GM18507 (cell line): Measurements from ENCODE around the gene LLPH.

Source experiments
- DNase-seq: peaks from one replicate; pipeline ENCODE4 v3.0.0; 2011; ENCODE audit warnings: low read depth; ENCODE audit not compliant: insufficient read length; ENCODE audit errors: extremely low spot score
- FAIRE-seq: peaks from 2 replicates; lab custom pipeline; 2011; peaks lifted over from hg19 to GRCh38; lab: Jason Lieb, UNC

The LLPH gene

GRCh38 chr12:66144791-66145754, 14.5 kb upstream of the LLPH start:
- DNase-seq (no peak), FAIRE-seq (no peak)

DNA sequence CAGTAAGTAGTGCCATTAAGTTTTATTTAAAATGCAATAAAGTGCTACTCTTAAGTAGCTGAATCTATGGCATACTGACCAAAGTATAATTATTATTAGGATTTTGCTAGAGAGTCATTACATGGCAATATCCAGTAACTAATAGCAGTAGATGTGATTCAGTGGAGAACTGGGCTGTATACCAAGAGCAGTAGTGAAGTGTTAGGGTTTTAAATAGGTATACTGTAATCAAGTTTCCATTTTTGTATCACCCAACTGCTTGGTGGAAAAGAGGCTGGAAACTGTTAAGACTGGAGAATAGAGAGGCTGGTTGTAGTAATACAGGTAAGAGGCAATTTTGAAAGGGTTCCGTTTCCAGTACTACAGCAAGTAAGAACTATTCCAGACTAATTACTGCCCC, 13.3 kb upstream of the LLPH start:
- no peak for DNase-seq

DNA sequence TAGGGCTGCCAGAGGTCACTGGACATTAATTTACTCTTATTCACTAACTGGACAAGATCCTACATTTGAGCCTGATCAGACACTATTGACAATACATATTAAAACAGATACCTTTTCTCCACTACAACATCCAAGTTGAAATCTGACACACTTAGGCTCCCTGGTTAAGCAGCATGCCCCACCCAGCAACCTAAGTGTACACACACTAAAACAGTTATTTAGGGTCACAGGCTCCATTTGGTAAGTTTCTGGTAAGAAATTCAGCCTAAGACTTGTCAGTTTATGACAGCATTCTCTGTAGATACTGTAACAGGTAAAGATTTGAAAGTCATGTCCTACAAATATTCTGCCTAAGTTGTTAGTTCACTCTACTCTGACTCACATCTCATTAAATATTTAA, 12.3 kb upstream of the LLPH start:
- DNase-seq (no peak), FAIRE-seq (no peak)

More for the DNA sequence above, 13.3 kb upstream of the LLPH start:
- FAIRE-seq = no peak

GRCh38 chr12:66141299-66141698, 10.7 kb upstream of the LLPH start:
- DNase-seq = no peak
- no peak for FAIRE-seq

- FAIRE-seq (no peak), DNase-seq (no peak)
These were observed 10.2 kb upstream of the LLPH start for GRCh38 chr12:66140731-66141130.

GRCh38 chr12:66139328-66139727, 8.8 kb upstream of the LLPH start:
- DNase-seq = no peak
- FAIRE-seq = no peak

- FAIRE-seq = no peak
- DNase-seq = no peak
These were observed 7.4 kb upstream of the LLPH start for GRCh38 chr12:66137937-66138336.

- no peak for FAIRE-seq
- DNase-seq = no peak
These were observed 1.9 kb upstream of the LLPH start for GRCh38 chr12:66132408-66132807.

DNA sequence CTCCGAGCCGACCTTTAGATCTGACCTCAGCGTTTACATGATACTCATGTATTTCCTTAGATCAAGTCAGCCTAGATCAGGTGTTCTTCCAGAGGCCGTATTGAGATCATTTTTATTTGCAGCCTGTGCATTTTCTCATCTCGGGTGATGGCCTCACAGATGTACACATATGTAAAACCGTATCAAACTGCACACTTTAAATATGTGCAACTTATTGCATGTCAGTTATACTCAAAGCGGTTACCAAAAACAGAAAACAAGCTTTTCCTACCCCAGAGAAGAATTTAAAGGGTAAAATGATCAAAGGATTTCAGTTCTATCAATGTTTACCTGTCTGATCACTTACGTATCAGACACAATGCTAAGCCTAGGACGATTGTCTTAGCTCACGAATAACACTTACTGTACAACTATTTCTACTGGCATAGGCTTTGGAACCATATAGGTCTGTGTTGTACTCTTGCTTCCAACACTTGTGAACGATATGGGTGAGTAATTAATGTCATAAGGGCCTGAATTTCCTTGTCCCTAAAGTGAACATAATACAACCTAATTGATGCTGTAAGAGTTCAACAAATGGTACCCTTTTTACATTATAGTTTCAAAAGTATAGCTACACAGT, 628 bp upstream of the LLPH start:
- DNase-seq (no peak), FAIRE-seq (peak; percentile 36)

GRCh38 chr12:66129934-66130266, 650 bp downstream of the LLPH start:
- FAIRE-seq (no peak), DNase-seq (no peak)

DNA sequence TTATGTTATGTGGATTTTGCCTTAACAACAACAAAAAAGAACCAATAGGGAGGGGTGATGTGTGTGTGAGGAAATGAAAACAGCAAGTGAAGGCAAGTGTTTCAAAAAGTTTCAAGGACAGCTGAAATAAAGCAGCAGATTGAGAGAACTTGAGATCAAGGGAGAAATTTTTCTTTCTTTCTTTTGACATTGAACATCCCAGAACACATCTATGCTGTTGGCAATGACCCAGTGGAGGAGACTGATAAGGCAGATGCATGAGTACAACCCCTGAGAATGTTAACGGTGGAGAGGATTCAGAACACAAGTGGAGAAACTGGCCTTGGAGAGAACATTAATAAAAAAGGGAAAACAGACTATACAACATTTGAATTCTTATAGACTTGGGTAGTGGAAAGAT, 2.9 kb downstream of the LLPH start:
- FAIRE-seq (no peak), DNase-seq (no peak)

GRCh38 chr12:66120477-66120876, 10.1 kb downstream of the LLPH start:
- DNase-seq (no peak), FAIRE-seq (no peak)

- DNase-seq (no peak), FAIRE-seq (peak; percentile 46)
These were observed 10.7 kb downstream of the LLPH start for GRCh38 chr12:66119870-66120241.

GRCh38 chr12:66119229-66119869, 11.2 kb downstream of the LLPH start:
- DNase-seq (no peak), FAIRE-seq (no peak)

DNA sequence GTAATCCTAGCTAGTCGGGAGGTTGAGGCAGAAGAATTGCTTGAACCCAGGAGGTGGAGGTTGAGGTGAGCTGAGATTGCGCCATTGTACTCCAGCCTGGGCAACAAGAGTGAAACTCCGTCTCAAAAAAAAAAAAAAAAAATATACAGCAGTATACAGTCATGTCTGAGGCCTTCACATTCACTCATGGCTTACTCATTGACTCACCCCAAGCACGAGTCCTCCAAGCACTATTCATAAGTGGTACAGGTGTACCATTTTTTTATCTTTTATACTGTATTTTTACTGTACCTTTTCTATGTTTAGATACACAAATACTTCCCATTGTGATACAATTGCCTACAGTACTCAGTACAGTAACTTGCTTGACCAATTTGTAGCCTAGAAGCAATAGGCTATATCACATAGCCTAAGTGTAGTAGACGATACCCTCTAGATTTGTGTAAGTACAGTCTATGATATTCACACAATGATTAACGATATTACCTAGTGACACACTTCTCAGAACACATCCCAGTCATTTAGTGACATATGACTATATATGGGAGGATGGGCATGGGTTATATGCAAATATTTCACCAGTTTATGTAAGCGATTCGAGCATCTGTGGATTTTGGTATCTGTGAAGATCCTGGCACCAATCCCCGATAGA, 12.2 kb downstream of the LLPH start:
- DNase-seq = no peak
- no peak for FAIRE-seq

GRCh38 chr12:66117242-66117641, 13.3 kb downstream of the LLPH start:
- DNase-seq (no peak), FAIRE-seq (no peak)

DNA sequence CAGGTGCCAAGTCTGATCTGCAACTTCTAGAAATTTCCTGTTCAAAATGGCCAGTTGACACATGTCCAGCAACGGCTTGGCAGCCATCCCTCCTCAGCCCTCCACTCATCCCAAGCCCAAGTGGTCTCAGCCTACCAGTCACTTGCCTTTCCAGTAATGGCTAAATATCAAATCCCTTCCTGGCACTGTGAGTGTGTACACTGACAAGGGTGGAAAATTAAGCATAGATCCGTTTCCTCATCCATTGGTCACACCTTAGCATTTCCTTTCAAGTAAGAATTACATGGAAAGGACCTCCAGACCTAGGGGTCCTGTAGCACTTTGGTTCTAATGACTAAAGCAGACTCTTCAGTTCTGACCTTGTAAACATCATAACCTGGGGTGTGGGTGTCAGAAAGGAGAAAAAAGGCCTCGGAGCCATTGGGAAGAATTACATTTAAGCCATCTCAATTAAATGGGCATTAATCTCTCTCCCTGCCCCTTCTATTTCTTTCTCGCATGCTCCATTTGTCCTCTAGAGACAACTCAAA, 15.4 kb downstream of the LLPH start:
- no peak for FAIRE-seq
- no peak for DNase-seq

DNA sequence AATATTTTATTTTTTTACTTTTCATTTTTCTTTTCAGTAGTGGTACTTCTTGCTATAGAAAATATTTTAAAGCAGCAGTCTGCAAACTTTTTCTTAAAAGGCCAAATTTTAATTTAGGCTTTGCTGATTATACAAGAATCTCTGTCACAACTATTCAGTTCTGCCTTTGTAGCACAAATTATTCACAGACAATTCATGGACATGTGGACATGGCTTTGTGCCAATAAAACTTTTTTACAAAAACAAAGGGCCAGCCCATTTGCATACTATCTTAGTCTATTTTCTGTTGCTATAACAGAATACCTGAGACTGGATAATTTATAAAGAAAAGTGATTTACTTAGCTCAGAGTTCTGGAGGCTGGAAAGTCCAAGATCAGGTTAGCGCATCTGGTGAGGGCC, 17.1 kb downstream of the LLPH start:
- no peak for FAIRE-seq

GRCh38 chr12:66111605-66112004, 18.9 kb downstream of the LLPH start:
- no peak for DNase-seq
- no peak for FAIRE-seq

More for the DNA sequence above, 17.1 kb downstream of the LLPH start:
- DNase-seq = no peak

DNA sequence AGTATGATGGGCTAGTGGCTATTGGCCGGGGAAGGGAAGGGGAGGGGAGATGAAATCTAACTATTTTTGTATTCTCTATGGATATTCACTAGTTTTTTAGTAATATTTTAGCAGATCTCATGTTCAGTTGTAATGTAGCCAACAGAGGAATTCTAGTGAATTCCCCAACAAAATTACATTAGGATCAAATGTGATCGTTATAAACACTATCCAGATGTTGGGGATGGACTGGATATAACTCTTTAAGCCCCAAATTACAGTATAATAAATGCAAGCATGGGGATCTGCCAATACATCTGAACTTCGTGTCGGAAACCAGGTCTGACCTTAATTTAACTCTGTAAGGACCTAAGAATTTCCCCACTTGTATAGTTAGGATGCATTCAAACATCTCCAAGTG, 21.5 kb downstream of the LLPH start:
- no peak for DNase-seq
- FAIRE-seq = no peak
